Activated naive CD8-positive, alpha-beta T cell treated with anti-CD3 and anti-CD28 coated beads, Interleukin-2, amount 50 U/mL, for 24 hours (primary cell): Measurements from ENCODE around the gene TTC32.

Experiments
- ATAC-seq: fragments of 150-1000 bp; cut with Tn5 transposase; one replicate; pipeline ENCODE4 v1.10.0; 2021
- DNase-seq: peaks from one replicate; pipeline ENCODE4 v3.0.0; 2021
- H3K27ac Mint-ChIP-seq: one replicate; pipeline ENCODE4 v1.8.0; 2021; ENCODE audit warnings: mild to moderate bottlenecking, mixed read lengths
- H3K27me3 Mint-ChIP-seq: one replicate; pipeline ENCODE4 v1.8.0; 2021; ENCODE audit warnings: mixed read lengths
- H3K36me3 Mint-ChIP-seq: one replicate; pipeline ENCODE4 v1.8.0; 2021; ENCODE audit warnings: low read depth, mixed read lengths
- H3K4me1 Mint-ChIP-seq: one replicate; pipeline ENCODE4 v1.8.0; 2021; ENCODE audit warnings: mixed read lengths
- H3K4me3 Mint-ChIP-seq: one replicate; pipeline ENCODE4 v1.8.0; 2021; ENCODE audit warnings: mild to moderate bottlenecking, moderate library complexity, mixed read lengths
- H3K9me3 Mint-ChIP-seq: one replicate; pipeline ENCODE4 v1.8.0; 2021; ENCODE audit warnings: mixed read lengths

Gene TTC32

GRCh38 chr2:19857100-19857499, 44.7 kb downstream of the TTC32 start:
- no peak overlapping the region for H3K27ac Mint-ChIP-seq
- ATAC-seq: no peak
- H3K4me1 Mint-ChIP-seq: no peaks in the 10 kb centered on the region
- H3K27me3 Mint-ChIP-seq: peaks cover 4% of the 10 kb centered on the region
- no peak for DNase-seq
- no peak overlapping the region for H3K4me3 Mint-ChIP-seq
- no peaks in the 10 kb centered on the region for H3K9me3 Mint-ChIP-seq
- H3K36me3 Mint-ChIP-seq: no peaks in the 10 kb centered on the region

DNA sequence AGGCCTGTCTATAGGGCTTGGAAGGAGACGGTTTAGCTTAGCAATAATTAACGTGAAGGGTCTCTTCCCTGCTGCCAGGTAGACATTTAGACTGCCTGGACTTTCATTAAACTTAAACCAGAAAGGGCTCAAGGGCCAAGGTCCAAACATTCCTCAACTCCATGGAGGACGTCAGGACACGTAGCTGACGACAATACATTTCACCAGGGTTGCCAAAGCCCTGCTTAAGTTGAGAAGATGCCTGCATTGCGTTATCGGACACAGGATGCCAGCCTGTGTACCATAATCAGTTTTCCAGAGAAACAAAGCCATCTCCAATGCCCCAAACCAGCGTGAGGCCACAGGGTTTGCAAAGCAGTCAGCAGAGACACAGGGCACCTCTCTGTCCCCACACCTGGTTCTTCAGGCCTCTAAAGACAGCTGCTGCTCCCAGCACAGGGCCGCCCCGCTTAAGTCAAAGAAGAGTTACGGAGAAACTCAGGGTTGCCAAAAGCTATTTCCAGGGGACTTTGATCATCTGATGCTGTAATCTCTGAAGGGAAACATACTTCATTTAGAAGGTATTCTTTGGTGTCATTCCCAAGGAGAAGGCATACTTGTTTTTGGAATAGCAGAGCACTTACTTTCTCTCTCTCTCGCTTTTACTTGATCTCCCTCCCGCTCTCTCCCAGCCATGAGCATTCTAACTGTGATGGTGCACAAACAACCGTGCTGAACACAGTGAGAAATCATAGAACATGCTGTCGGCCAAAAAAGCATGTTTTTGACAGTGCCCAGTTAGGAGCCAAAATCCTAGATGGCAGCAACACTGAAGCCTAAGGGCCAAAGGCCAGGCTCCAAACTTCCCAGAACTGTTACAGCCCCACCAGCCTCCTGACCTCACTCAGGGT, 46.0 kb downstream of the TTC32 start:
- no peak overlapping the region for H3K4me3 Mint-ChIP-seq
- no peaks in the 10 kb centered on the region for H3K9me3 Mint-ChIP-seq
- H3K27me3 Mint-ChIP-seq: peaks cover 4% of the 10 kb centered on the region
- no peak overlapping the region for H3K27ac Mint-ChIP-seq
- ATAC-seq: no peak
- DNase-seq: no peak
- no peaks in the 10 kb centered on the region for H3K4me1 Mint-ChIP-seq
- H3K36me3 Mint-ChIP-seq: no peaks in the 10 kb centered on the region

GRCh38 chr2:19854596-19855541, 46.9 kb downstream of the TTC32 start:
- ATAC-seq (no peak), DNase-seq (no peak)
- no peak overlapping the region for H3K27ac Mint-ChIP-seq
- no peaks in the 10 kb centered on the region for H3K36me3 Mint-ChIP-seq
- no peaks in the 10 kb centered on the region for H3K9me3 Mint-ChIP-seq
- H3K27me3 Mint-ChIP-seq: peaks cover 4% of the 10 kb centered on the region
- H3K4me1 Mint-ChIP-seq: no peaks in the 10 kb centered on the region
- H3K4me3 Mint-ChIP-seq: no peak overlapping the region

DNA sequence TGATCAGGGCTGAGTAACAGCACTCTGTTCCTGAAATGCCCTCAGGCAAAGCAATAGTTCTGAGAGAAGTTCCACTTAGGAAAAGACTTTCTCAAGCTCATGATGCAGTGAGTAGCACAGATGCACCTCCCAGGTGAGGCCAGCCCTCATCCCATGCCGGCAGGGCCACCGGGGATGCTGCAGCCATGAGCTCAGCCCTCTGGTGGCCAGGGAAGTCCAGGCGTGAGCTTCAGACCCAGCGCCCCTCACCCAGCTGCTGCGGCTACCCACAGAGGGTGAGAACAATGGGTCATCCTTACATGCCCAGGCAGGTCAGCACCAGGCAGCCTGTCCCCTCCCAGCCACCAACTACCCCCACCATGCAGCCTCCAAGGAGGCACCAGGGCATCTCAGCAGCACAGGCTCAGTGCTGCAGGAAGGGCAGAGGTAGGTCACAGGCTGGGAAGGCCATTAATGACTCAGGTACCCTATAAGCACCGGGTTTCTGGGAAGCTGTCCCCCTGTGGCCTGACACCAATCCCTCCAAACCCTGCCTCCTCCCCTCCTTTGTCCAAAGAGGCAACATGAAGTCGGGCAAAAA, 50.6 kb downstream of the TTC32 start:
- no peaks in the 10 kb centered on the region for H3K27me3 Mint-ChIP-seq
- no peak for DNase-seq
- H3K27ac Mint-ChIP-seq: no peak overlapping the region
- H3K4me3 Mint-ChIP-seq: no peak overlapping the region
- no peaks in the 10 kb centered on the region for H3K4me1 Mint-ChIP-seq
- H3K9me3 Mint-ChIP-seq: no peaks in the 10 kb centered on the region
- ATAC-seq: no peak
- no peaks in the 10 kb centered on the region for H3K36me3 Mint-ChIP-seq

DNA sequence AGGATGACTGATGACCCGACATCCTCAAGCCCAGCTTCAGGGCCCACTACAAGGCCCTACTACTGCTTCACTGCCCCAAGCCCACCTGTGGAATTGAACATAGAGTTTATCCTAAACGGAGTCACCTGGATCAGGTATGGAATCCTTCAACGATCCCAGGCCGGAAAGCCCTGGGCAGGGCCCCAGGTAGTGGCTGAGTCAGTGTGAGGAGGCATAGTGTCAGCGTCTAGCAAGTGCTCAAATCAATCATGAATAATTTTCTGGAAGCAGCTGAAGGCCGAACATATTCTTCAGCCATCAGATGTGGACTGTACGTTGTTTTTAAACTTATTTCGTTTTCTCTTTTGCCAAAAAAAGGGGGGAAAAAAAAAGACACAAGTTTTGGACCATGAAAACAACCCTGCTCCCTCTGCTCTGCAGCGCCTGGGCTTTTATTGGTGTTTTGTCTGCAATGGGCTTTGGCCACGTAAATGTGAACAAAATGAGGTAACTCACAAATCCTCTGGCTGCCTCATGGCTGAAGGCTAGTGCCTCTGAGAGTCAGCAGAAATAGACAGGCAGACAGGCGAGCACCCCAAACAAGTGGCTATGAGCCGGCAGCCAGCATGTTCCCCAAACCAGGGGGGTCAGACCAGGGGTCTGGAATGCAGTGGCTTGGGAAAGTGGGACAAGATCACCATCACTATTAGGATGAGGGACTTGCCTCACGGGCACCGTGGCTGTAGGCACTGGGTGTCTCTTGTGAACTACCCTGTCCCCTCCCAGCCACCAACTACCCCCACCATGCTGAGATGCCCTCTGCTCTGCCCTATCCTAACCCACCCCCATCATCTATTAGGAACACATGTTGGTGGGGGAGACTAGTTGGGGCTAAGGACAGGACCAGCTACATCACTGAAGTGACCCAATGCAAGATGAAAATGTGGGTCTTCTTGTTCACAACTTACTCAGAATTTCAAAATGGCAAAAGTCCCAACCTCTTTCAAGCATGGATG, 51.4 kb downstream of the TTC32 start:
- no peaks in the 10 kb centered on the region for H3K27me3 Mint-ChIP-seq
- no peak overlapping the region for H3K27ac Mint-ChIP-seq
- no peaks in the 10 kb centered on the region for H3K36me3 Mint-ChIP-seq
- ATAC-seq: no peak
- H3K9me3 Mint-ChIP-seq: no peaks in the 10 kb centered on the region
- H3K4me3 Mint-ChIP-seq: no peak overlapping the region
- no peak for DNase-seq
- no peaks in the 10 kb centered on the region for H3K4me1 Mint-ChIP-seq

GRCh38 chr2:19848952-19849351, 52.8 kb downstream of the TTC32 start:
- ATAC-seq: no peak
- no peaks in the 10 kb centered on the region for H3K36me3 Mint-ChIP-seq

GRCh38 chr2:19848029-19848750, 53.6 kb downstream of the TTC32 start:
- ATAC-seq (no peak), DNase-seq (no peak)
- Mint-ChIP-seq H3K4me1 (no peaks in the 10 kb centered on the region), H3K36me3 (no peaks in the 10 kb centered on the region), H3K9me3 (no peaks in the 10 kb centered on the region), H3K4me3 (no peak overlapping the region), H3K27ac (no peak overlapping the region), H3K27me3 (peaks cover 6% of the 10 kb centered on the region)

More at GRCh38 chr2:19848952-19849351, 52.8 kb downstream of the TTC32 start:
- no peak overlapping the region for H3K27ac Mint-ChIP-seq
- H3K4me1 Mint-ChIP-seq: no peaks in the 10 kb centered on the region
- no peaks in the 10 kb centered on the region for H3K9me3 Mint-ChIP-seq
- H3K4me3 Mint-ChIP-seq: no peak overlapping the region
- H3K27me3 Mint-ChIP-seq: peaks cover 4% of the 10 kb centered on the region
- no peak for DNase-seq

GRCh38 chr2:19847486-19847885, 54.3 kb downstream of the TTC32 start:
- H3K4me3 Mint-ChIP-seq: no peak overlapping the region
- no peak overlapping the region for H3K27ac Mint-ChIP-seq
- DNase-seq: no peak
- H3K27me3 Mint-ChIP-seq: peaks cover 6% of the 10 kb centered on the region
- no peaks in the 10 kb centered on the region for H3K36me3 Mint-ChIP-seq
- H3K9me3 Mint-ChIP-seq: no peaks in the 10 kb centered on the region
- no peaks in the 10 kb centered on the region for H3K4me1 Mint-ChIP-seq
- no peak for ATAC-seq
